ENCODE data around the gene ZFR2.
"Not testable (repeated sequence)": the region's sequence is repeated elsewhere in the genome, so short reads cannot be mapped to it uniquely, and the experiment has no call there.

The ZFR2 gene

DNA sequence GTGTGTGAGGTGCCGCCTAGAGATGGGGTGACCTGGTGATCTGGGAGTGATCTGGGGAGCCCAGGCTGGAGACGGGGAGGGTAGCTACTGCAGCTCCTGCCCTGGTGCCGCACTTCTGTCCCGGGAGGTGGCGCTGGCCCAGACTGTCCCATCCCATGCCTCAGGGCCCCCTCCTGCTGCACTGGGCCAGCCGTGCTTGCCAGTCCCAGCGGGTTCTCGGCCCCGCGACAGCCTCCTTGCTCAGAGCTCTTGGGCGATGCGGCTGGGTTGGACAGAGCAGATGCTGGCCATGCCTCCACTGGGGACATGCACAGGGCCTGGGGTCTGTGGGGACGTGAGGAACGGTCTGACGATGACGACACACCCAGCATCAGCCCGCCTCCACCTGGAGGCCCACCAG is 99.3 kb downstream of the ZFR2 start:
- TF ChIP-seq, protein P1, sequence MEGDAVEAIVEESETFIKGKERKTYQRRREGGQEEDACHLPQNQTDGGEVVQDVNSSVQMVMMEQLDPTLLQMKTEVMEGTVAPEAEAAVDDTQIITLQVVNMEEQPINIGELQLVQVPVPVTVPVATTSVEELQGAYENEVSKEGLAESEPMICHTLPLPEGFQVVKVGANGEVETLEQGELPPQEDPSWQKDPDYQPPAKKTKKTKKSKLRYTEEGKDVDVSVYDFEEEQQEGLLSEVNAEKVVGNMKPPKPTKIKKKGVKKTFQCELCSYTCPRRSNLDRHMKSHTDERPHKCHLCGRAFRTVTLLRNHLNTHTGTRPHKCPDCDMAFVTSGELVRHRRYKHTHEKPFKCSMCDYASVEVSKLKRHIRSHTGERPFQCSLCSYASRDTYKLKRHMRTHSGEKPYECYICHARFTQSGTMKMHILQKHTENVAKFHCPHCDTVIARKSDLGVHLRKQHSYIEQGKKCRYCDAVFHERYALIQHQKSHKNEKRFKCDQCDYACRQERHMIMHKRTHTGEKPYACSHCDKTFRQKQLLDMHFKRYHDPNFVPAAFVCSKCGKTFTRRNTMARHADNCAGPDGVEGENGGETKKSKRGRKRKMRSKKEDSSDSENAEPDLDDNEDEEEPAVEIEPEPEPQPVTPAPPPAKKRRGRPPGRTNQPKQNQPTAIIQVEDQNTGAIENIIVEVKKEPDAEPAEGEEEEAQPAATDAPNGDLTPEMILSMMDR (IDR thresholded peaks at IDR 0.05; ENCODE audit: low read depth, low read length, missing control alignments): no peak
- no peak overlapping the region for H3K4me3 ChIP-seq (ENCODE audit: low read depth, low read length)

DNA sequence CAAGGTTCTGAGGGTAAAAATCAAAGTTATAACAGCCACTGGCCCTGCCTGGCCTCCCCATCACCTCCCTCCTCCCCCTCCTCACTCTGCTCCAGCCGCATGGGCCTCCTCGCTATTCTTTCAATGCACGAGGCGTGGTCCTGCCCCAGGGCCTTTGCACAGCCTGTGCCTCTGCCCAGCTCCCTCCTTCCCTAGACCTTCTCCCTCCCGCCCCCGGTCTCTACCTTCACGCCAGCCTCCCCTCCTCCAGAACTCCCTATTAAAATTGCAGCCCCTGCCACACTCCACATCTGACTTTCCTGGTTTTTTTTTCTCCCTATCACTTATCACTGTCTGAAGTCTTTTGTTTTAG is 100.1 kb downstream of the ZFR2 start:
- no peak for DNase-seq (ENCODE audit: low read depth)
- TF ChIP-seq, protein P1 (IDR thresholded peaks at IDR 0.05; ENCODE audit: low read depth, low read length, missing control alignments): no peak
- no peak overlapping the region for H3K4me3 ChIP-seq (ENCODE audit: low read depth, low read length)

More for the DNA sequence above, 99.3 kb downstream of the ZFR2 start:
- no peak for DNase-seq (ENCODE audit: low read depth)

DNA sequence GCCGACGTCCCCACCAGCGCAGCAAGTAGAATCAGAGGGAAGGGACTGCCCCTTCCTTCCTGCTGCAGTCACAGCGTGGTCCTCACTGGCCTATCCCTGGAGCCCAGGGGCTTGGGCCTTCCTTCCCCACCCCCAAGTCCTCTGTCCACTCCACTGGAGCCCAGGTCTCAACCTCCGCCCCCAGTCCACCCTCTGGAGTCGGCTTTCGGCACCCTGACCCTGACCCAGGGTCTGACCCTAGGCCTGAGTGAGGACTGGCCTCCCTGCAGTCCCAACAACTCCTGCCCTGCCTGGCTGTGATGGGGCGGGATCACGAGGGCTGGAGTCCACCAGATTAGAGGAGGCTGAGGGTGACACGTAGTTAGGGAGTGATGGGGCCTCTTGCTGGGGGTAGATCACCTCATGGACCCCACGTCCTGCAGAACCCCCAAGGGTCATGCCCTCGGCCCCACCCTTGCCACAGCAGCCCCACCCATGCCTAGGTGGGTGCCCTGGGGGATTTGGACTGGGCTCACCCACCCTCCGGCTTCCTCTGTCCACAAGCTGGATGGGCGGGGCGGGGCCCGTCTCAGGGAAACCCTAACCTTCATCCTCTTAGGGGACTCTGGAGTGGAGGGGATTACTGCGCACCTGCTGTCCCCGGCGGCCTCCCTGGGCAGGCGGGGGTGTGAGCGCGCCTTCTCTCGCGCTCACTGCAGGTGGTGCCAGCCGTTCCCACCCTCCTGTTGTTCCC is 100.7 kb downstream of the ZFR2 start:
- DNase-seq (ENCODE audit: low read depth): no peak
- TF ChIP-seq, protein P1 (IDR thresholded peaks at IDR 0.05; ENCODE audit: low read depth, low read length, missing control alignments): no peak
- no peak overlapping the region for H3K4me3 ChIP-seq (ENCODE audit: low read depth, low read length)

DNA sequence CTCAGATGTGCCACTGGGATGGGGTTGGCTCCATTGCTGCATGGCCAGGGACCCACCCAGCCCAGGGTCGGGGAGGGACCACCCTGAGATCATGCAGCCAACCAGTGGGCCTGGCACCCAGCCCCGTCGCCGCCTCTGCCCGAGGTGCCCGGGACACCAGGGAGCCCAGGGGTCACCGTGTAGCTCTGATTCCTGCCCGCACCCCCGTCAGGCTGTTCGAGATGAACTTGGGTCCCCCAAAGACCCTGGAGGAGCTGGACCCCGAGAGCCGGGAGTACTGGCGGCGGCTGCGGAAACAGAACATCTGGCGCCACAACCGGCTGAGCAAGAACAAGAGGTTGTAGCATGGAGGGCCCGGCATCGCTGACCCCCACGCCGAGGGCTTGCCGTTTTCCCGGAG is 101.8 kb downstream of the ZFR2 start:
- TF ChIP-seq, protein P1 (IDR thresholded peaks at IDR 0.05; ENCODE audit: low read depth, low read length, missing control alignments): no peak
- no peak for DNase-seq (ENCODE audit: low read depth)
- no peak overlapping the region for H3K4me3 ChIP-seq (ENCODE audit: low read depth, low read length)

DNA sequence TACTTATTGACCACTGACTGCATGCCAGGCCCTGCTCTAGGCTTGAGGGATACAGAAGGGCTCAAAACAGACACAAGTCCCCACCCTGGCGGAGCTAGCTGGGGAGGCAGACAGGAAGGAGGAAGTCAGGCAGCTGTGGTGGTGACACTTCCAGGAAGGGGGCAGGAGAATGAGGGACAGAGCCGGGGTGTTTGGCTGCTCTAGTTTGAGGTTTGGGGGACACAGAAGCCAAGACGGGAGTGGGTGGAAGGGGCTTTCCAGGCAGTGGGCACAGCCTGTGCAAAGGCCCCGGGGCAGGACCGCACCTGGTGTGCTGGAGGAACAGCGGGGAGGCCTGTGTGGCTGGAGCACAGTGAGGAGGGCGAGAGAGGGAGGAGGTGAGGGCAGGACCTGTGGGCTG is 102.3 kb downstream of the ZFR2 start:
- H3K4me3 ChIP-seq (ENCODE audit: low read depth, low read length): no peak overlapping the region
- no peak for DNase-seq (ENCODE audit: low read depth)
- TF ChIP-seq, protein P1 (IDR thresholded peaks at IDR 0.05; ENCODE audit: low read depth, low read length, missing control alignments): no peak

DNA sequence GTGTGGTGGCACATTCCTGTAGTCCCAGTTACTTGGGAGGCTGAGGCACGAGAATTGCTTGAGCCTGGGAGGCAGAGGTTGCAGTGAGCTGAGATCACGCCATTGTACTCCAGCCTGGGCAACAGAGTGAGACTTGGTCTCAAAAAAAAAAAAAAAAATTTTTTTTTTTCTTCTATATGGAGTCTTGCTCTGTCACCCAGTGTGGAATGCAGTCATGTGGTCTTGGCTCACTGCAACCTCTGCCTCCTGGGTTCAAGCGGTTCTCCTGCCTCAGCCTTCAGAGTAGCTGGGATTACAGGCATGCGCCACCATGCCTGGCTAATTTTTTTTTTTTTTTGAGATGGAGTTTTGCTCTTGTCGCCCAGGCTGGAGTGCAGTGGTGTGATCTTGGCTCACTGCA is 103.1 kb downstream of the ZFR2 start:
- H3K4me3 ChIP-seq (ENCODE audit: low read depth, low read length); DNase-seq (ENCODE audit: low read depth): not testable (repeated sequence)

DNA sequence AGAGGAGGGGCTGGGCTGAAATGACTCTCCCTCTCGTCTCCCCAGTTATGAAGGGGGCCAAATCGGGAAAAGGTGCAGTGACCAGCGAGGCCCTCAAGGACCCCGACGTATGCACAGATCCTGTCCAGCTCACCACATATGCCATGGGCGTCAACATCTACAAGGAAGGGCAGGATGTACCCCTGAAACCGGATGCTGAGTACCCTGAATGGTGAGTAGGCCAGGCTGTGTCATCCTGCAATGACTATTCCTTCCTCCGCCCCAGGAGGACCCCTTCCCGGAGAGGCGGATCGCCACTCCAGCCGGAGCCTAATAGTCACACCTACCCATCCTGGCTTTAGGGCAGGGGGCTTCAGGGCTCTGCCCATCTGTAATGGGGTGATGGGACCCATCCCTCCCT is 103.7 kb downstream of the ZFR2 start:
- TF ChIP-seq, protein P1 (IDR thresholded peaks at IDR 0.05; ENCODE audit: low read depth, low read length, missing control alignments): no peak
- no peak overlapping the region for H3K4me3 ChIP-seq (ENCODE audit: low read depth, low read length)
- DNase-seq (ENCODE audit: low read depth): no peak

Measured in GM12864 (cell line).